Aorta (tissue), 5 donors: ENCODE data around the gene ZNF829. TPM values are rescaled to one million over a fixed set of nuclear protein-coding genes. Genes with fewer than 3 reads are reported as not detected.
A peak's percentile ranks its signal among the peaks of the same experiment; 100 is the strongest.

Experiments
- ATAC-seq: fragments of 200-7000 bp; cut with Tn5 transposase; one replicate; pipeline ENCODE4 v1.9.1; 2022; ENCODE audit warnings: moderate library complexity; ENCODE audit not compliant: low FRiP score
- DNase-seq, 2 donors: peaks; one replicate each; pipeline ENCODE4 v3.0.0-alpha.2; 2020
- H3K27ac ChIP-seq, 2 donors: one replicate each; pipeline ENCODE4 v1.5.1; 2013; ENCODE audit warnings: low read length in 2 of 2, mild to moderate bottlenecking in 2 of 2, moderate library complexity in 2 of 2, control low read depth in 1 of 2, inconsistent platforms in 1 of 2, low read depth in 1 of 2
- H3K27me3 ChIP-seq, 2 donors: one replicate each; pipeline ENCODE4 v1.6.1; 2013; ENCODE audit warnings: control low read depth in 1 of 2, low read length in 1 of 2, mild to moderate bottlenecking in 1 of 2, moderate library complexity in 1 of 2; ENCODE audit not compliant: insufficient read depth in 2 of 2, control insufficient read depth in 1 of 2
- H3K36me3 ChIP-seq, 2 donors: one replicate each; pipeline ENCODE4 v1.6.1; 2013; ENCODE audit warnings: control low read depth in 1 of 2, low read length in 1 of 2, mild to moderate bottlenecking in 1 of 2; ENCODE audit not compliant: insufficient read depth in 2 of 2, control insufficient read depth in 1 of 2
- H3K4me1 ChIP-seq, 2 donors: one replicate each; pipeline ENCODE4 v1.6.1; 2013; ENCODE audit warnings: low read length in 2 of 2, control low read depth in 1 of 2, mild to moderate bottlenecking in 1 of 2, moderate library complexity in 1 of 2; ENCODE audit not compliant: insufficient read depth in 2 of 2, control insufficient read depth in 1 of 2
- H3K4me3 ChIP-seq, 2 donors: one replicate each; pipeline ENCODE4 v1.5.1; 2013; ENCODE audit warnings: low read length in 2 of 2, control low read depth in 1 of 2, mild to moderate bottlenecking in 1 of 2
- H3K9me3 ChIP-seq: one replicate; pipeline ENCODE4 v1.6.1; 2013; ENCODE audit warnings: mild to moderate bottlenecking, low read length; ENCODE audit not compliant: control insufficient read depth
- WGBS, 2 donors: extraction: QIAGEN DNeasy Blood & Tissue Kit; methylation state at CpG; one replicate each; pipeline ENCODE4 v1.1.7; 2013; 5-methylcytosine and 5-hydroxymethylcytosine counted together
- intact Hi-C, 2 donors: fragments of 100-400 bp; cut with DNase I; formaldehyde crosslinking; loops; one replicate each; pipeline versions ENCODE4 v1.14.2 to v1.15.0; 2022
- polyA plus RNA-seq, 2 donors: library from polyadenylated mRNA; stranded (reverse); fragments of 200-250 nt; gene quantifications; one replicate each; pipeline ENCODE4 v1.2.3, GENCODE V29; 2013
- total RNA-seq, 2 donors: library from RNA; stranded (reverse); fragmentation: NEBNext Ultra II Directional; extraction: Animal tissue kit (Norgen Biotek cat#: 25700); gene quantifications; one replicate each; pipeline ENCODE4 v1.2.1, GENCODE V29; 2021
- donor health status: healthy with polysubstance abuse.
- donor health status: Bipolar disorder and iron deficiency.
- donor health status: DM: no; HTN: no; CAD: no.
- donor health status: DM: no; HTN: no; CAD: no.
- donor health status: DM: yes; HTN: yes; CAD: no.

ZNF829 gene
- total and polyA plus RNA-seq, 4 donors = 0.75 to 3.5 (median 2.8) TPM

GRCh38 chr19:36847968-36848367, 68.1 kb downstream of the ZNF829 start:
- no peaks in the 10 kb centered on the region for H3K4me1 ChIP-seq
- H3K36me3 ChIP-seq = no peaks in the 10 kb centered on the region
- H3K27me3 ChIP-seq = no peaks in the 10 kb centered on the region
- DNase-seq (no peak), ATAC-seq (no peak)
- no peak overlapping the region for H3K27ac ChIP-seq
- no peaks in the 10 kb centered on the region for H3K9me3 ChIP-seq
- H3K4me3 ChIP-seq = no peak overlapping the region
- WGBS, 2 donors = 90 to 97% methylated on average over 1 of the region's 1 CpG
- intact Hi-C loops = loop anchor here in 1 of 2 donors (5.0 kb wide), 1 partner anchor 321 kb away; the partner anchor contains the start of gene ZNF260

GRCh38 chr19:36838784-36839324, 77.2 kb downstream of the ZNF829 start:
- Histone ChIP-seq H3K9me3 (peaks cover 2% of the 10 kb centered on the region), H3K27ac (peak overlapping the region in 1 of 2 donors; percentile 61), H3K27me3 (no peaks in the 10 kb centered on the region), H3K36me3 (no peaks in the 10 kb centered on the region), H3K4me3 (peak overlapping the region; percentile 11 to 52), H3K4me1 (no peaks in the 10 kb centered on the region)
- ATAC-seq (no peak), DNase-seq (no peak)
- intact Hi-C loops = loop anchor here in 1 of 2 donors (1.0 to 2.0 kb wide), 2 partner anchors 11 to 66 kb away; partner anchors contain the start of genes ZNF345 and ZNF850
- 3 to 4% methylated on average over 12 of the region's 12 CpGs for WGBS, 2 donors

Other genes starting within 250 kb of the ZNF829 start
- gene ZNF461, start 249.5 kb downstream of the ZNF829 start, total RNA-seq = 10 to 100 TPM in 1 of 2 donors, 1 to 10 TPM in 1; 7.8 to 11.2 TPM
- gene ZNF461, start 249.5 kb downstream of the ZNF829 start, polyA plus RNA-seq = 10 to 100 TPM in 1 of 2 donors, 1 to 10 TPM in 1; 5.6 to 11.0 TPM
- 10 to 100 TPM in 1 of 2 donors, 1 to 10 TPM in 1; 7.9 to 11.2 TPM for gene ZNF567, start 228.7 kb downstream of the ZNF829 start, total RNA-seq
- gene ZNF567, start 228.7 kb downstream of the ZNF829 start, polyA plus RNA-seq = 1 to 10 TPM in 1 of 2 donors, under 1 TPM in 1; 0.88 to 4.3 TPM
- 1 to 10 TPM; 3.6 to 4.2 TPM for gene ZNF850, start 143.5 kb downstream of the ZNF829 start, total RNA-seq
- under 1 TPM; 0.13 to 0.59 TPM for gene ZNF850, start 143.5 kb downstream of the ZNF829 start, polyA plus RNA-seq
- 10 to 100 TPM in 1 of 2 donors, 1 to 10 TPM in 1; 7.6 to 11.8 TPM for gene ZNF790, start 77.9 kb downstream of the ZNF829 start, total RNA-seq
- 1 to 10 TPM; 1.9 to 5.5 TPM for gene ZNF790, start 77.9 kb downstream of the ZNF829 start, polyA plus RNA-seq
- gene ZNF345, start 65.4 kb downstream of the ZNF829 start, total RNA-seq = 10 to 100 TPM in 1 of 2 donors, 1 to 10 TPM in 1; 6.8 to 10.7 TPM
- gene ZNF345, start 65.4 kb downstream of the ZNF829 start, polyA plus RNA-seq = 1 to 10 TPM; 4.0 to 7.8 TPM
- 10 to 100 TPM; 14.0 to 15.8 TPM for gene ZNF568, start within 50 bp of the ZNF829 start, total RNA-seq
- gene ZNF568, start within 50 bp of the ZNF829 start, polyA plus RNA-seq = 1 to 10 TPM; 6.4 to 7.8 TPM
- gene ZNF420, start 162.1 kb upstream of the ZNF829 start, total RNA-seq = 10 to 100 TPM in 1 of 2 donors, 1 to 10 TPM in 1; 9.2 to 11.8 TPM
- gene ZNF420, start 162.1 kb upstream of the ZNF829 start, polyA plus RNA-seq = 1 to 10 TPM; 1.1 to 5.6 TPM